HG03558 (cell line): ENCODE results near the gene CCDC127.
"Not testable (repeated sequence)": the region's sequence is repeated elsewhere in the genome, so short reads cannot be mapped to it uniquely, and the experiment has no call there.

ENCODE experiments used
- ATAC-seq: cut with Tn5 transposase; IDR thresholded peaks from one replicate; pipeline ENCODE4 v1.9.1; 2021; ENCODE audit warnings: moderate number of reproducible peaks; ENCODE audit not compliant: unreplicated experiment; ENCODE audit errors: extremely low read depth

The CCDC127 gene, protein sequence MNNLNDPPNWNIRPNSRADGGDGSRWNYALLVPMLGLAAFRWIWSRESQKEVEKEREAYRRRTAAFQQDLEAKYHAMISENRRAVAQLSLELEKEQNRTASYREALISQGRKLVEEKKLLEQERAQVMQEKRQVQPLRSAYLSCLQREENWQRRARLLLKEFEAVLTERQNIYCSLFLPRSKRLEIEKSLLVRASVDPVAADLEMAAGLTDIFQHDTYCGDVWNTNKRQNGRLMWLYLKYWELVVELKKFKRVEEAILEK

DNA sequence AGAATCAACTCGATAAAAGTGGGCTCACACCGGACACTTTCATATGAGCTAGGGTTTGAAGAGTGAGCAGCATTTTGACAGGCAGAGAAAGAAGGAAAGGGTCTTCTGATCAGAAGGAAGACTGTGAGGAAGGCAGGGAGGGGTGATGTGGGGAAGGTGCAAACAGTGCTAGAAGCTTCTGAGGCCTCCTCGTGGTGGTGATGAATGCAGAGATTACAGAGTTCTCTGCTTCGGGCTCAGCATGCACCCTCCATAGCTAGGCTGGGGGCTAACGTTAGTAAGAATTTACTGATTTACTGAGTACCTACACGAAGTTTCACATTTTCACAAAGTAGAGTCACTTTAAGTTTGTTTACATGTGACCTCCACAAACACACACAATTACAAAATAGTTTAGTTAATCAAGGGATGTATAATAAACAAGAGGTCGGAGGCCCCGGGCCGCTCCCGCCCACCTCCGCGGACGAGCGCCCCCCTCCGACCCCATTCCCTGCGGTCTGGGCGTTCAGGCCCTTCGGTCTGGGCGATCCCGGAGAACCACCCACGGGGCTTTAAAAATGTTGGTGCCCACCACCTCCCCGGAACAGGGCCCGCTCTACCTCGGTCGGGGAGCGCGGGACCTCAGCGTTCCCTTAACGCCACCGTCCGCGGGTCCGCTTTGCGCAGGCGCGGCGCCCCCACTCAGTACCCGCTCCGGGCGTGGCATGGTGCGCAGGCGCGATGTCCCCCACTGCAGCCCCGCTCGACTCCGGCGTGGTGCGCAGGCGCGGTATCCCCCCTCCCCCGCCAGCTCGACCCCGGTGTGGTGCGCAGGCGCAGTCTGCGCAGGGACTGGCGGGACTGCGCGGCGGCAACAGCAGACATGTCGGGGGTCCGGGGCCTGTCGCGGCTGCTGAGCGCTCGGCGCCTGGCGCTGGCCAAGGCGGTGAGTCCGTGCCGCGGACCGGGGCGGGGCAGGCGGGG, at the start of gene CCDC127, which contains the start of gene SDHA:
TSS of gene CCDC127 (minus strand) at position 660 of the 963 bp plus-strand sequence. CDS start 1,304 bp downstream, outside the sequence.
TSS of gene SDHA (plus strand) at position 827 of the 963 bp plus-strand sequence. CDS start at position 863, 36 bp downstream.
- not testable (repeated sequence) for ATAC-seq

DNA sequence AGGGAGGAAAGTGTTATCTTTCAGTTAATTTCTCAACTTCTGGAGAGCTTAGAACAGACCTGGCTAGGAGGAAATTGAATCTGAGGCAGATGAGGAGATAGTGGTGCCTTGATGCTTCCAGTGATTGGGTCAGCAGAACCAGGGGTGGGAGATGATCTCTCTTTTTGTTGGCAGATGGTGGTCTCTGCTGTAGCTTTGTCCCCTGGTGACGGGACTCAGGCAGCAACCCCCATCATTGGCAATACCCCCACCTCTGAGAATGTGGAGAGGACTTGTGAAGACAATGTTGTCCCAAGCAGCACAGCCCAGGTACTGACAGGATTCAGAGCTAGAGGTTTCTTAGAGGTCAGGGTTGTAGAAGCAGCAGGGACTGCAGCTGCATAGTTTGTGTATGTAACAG, 49.8 kb upstream of the CCDC127 start:
- no peak for ATAC-seq

DNA sequence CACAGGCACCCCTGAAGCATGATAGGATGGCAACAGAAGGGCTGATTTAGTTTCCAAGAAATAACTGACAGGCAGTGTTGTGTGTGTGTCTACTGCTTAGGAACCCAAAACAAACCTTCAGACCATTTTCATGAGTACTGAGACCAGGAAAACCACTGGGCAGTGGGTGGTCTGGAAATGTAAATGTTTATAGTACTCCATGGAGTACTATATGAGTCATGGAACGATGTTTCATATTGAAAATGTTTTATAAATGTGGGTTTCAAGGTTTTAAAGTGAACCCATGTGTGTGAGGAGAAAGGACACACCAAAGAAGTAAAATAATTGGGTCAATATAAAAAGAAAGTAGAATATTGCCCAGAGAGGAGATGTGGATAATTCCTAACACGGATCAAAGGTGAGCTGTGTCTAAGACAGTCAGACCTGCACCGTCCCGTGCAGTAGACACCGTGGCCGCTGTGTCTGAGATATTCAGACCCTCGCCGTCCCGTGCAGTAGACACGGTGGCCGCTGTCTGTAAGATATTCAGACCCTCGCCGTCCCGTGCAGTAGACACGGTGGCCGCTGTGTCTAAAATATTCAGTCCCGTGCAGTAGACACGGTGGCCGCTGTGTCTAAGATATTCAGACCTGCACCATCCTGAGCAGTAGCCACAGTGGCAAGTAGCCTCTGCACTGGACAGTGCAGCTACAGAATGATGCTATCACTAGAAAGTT, 48.5 kb upstream of the CCDC127 start:
- not testable (repeated sequence) for ATAC-seq

DNA sequence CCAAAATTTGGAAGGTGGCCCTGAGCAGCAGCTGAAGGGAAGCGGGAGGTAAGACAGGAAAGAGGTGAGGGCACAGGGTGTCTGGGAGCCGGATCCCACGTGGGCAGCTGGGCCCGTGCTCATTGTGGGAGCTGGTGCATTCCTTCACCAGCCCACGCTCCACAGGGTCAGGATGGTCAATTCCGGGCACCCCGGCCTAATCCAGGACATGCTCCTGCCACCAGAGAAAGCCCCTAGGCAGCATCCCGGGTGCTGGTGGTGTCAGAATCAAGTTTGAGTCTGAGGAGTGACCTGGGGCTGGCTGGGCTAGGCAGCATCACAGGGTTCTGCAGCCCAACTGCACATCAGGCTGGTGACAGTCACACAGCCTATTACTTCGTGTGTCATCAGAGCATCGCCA, 46.4 kb upstream of the CCDC127 start:
- no peak for ATAC-seq

DNA sequence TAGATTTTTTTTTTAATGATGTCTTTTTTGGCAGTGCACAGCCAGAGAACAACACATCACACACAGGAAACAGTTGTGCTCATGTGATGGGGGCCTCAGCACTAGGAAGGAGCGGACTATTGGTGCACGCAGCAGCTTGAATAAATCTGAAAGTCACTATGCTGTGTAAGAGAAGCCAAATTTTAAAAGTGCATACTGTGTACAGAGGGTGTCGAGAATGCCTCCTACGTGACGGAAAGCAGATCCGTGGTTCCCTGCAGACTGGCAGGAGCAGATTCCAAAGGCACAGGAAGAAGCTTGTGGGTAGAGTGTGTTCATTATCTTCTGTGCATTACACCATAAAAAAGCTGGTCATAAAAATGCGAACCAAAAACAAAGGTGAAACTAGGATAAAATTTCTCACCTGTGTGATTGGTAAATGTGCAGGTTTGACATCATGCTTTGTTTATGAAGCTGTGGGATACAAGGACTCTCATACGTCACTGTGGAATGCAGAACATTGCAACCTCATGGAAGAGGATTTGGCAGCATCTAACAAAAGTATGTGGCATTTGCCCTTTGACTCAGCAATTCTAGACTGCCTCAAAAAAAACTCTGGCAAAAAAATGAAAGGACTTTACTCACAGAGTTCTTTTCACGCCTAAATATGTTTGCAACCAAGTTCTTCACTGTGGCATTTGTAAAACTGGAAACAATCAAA, 45.5 kb upstream of the CCDC127 start:
- ATAC-seq, result not testable (repeated sequence)

DNA sequence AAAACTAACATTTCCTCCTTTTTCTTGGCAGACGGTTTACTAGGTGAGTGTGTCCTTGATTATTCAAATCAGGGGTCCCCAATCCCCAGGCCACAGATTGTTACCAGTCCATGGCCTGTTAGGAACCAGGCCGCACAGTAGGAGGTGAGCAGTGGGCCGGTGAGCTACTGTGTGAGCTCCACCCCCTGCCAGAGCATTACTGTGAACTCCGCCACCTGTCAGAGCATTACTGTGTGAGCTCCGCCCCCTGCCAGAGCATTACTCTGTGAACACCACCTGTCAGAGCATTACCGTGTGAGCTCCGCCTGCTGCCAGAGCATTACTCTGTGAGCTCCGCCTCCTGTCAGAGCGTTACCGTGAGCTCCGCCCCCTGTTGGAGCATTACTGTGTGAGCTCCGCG, 39.2 kb upstream of the CCDC127 start:
- no peak for ATAC-seq

DNA sequence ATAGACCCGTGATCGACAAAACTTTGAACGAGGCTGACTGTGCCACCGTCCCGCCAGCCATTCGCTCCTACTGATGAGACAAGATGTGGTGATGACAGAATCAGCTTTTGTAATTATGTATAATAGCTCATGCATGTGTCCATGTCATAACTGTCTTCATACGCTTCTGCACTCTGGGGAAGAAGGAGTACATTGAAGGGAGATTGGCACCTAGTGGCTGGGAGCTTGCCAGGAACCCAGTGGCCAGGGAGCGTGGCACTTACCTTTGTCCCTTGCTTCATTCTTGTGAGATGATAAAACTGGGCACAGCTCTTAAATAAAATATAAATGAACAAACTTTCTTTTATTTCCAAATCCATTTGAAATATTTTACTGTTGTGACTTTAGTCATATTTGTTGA, 38.4 kb upstream of the CCDC127 start:
- not testable (repeated sequence) for ATAC-seq

DNA sequence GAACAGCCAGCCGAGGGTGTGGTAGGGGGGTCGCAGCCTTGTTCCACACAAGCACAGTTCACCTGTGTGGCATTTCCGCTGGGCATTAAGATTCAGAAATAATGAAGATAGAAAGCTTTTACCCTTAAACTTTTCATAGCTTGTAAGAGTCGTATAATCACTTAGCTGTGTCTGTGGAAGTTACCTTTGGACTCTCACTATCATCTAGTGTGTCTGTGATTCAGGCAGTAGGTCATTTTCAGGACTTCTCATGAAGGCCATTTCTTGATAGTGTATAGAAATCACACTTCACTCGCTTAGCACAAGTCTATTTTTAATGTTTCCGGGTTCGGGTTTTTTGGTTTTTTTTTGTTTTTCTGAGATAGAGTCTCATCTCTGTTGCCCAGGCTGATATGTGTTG, 37.2 kb upstream of the CCDC127 start:
- not testable (repeated sequence) for ATAC-seq

DNA sequence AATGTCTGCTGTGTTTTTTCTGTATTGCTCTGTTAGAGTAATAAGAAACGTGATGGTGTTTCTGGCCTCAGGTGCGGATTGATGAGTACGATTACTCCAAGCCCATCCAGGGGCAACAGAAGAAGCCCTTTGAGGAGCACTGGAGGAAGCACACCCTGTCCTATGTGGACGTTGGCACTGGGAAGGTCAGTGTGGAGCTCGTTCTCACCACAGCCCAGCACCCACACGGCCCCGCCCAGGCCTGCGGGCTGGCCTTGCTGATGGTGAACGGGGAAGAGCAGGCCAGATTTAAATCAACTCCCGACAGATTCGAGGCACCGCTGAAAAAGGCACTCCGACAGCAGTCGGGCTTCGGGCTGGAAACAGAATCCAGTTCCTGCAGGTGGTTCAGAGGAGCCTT, 36.4 kb upstream of the CCDC127 start:
- ATAC-seq, result not testable (repeated sequence)

DNA sequence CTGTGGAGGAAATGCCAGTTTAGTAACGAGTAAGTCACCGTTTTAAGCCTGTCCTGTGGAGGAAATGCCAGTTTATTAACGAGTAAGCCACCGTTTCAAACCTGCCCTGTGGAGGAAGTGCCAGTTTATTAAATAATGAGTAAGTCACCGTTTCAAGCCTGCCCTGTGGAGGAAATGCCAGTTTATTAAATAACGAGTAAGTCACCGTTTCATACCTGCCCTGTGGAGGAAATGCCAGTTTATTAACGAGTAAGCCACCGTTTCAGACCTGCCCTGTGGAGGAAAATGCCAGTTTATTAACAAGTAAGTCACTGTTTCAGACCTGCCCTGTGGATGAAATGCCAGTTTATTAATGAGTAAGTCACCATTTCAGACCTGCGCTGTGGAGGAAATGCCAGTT, 34.6 kb upstream of the CCDC127 start:
- no peak for ATAC-seq

DNA sequence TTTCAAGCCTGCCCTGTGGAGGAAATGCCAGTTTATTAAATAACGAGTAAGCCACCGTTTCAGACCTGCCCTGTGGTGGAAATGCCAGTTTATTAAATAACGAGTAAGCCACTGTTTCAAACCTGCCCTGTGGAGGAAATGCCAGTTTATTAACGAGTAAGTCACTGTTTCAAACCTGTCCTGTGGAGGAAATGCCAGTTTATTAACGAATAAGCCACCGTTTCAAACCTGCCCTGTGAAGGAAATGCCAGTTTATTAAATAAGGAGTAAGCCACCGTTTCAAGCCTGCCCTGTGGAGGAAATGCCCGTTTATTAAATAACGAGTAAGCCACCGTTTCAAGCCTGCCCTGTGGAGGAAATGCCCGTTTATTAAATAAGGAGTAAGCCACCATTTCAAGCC, 34.0 kb upstream of the CCDC127 start:
- ATAC-seq, result not testable (repeated sequence)

DNA sequence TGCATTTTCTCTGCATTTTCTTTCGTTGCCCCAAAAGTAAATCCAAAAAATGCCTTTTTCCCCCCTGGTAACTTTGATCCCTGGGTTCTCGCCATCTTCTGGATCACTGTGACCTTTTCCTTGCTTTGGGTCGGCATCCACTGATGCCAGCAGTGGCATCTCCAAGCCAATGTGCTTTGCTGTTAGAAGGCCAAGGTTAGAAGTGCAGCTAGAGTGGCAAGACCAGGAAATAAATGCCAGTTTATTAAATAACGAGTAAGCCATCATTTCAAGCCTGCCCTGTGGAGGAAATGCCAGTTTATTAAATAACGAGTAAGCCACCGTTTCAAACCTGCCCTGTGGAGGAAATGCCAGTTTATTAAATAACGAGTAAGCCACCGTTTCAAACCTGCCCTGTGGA, 33.6 kb upstream of the CCDC127 start:
- ATAC-seq, result not testable (repeated sequence)

DNA sequence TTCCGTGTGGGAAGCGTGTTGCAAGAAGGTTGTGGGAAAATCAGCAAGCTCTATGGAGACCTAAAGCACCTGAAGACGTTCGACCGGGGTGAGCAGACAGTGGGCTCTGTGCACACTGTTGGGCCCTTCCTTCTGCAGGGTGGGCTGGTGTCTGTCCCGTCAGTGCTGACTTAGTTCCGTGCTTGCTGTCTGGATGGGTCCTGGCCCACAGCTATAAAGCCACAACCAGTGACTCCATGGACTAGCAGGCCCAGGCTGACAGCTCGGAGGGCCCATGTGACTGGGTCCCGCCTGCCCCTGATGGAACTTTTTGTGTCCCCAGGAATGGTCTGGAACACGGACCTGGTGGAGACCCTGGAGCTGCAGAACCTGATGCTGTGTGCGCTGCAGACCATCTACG, 33.1 kb upstream of the CCDC127 start:
- not testable (repeated sequence) for ATAC-seq

DNA sequence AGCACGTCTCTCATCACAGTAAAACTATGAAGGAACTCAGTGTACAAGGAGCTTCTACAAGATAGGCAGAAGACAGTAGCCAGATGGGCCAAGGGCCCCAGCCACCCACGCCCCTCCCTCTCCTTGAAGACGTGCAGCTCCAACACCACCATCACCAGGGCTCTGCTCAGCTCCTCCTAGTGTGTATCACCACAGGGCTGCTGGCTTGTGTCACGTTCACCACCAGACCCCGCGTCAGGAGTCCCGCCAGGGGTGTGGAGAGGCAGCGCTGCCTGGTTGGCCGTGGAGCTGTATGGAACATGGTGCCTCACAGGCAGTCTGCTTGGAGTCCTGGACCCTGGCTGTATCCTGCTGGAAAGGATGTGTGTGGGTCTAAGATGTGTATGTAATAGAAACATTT, 32.4 kb upstream of the CCDC127 start:
- not testable (repeated sequence) for ATAC-seq

DNA sequence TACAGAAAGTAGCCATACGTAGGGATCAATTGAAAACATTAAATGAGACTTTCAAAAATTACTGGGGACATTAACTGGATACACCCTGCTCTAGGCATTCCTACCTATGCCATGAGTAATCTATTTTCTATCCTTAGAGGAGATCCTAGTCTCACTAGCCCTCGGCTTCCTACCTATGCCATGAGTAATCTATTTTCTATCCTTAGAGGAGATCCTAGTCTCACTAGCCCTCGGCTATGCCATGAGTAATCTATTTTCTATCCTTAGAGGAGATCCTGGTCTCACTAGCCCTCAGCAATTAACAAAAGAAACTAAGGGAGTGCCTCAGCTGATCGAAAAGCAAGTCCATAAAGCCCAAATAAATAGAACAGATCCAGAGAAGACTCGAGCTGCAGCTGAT, 27.8 kb upstream of the CCDC127 start:
- ATAC-seq, result not testable (repeated sequence)

DNA sequence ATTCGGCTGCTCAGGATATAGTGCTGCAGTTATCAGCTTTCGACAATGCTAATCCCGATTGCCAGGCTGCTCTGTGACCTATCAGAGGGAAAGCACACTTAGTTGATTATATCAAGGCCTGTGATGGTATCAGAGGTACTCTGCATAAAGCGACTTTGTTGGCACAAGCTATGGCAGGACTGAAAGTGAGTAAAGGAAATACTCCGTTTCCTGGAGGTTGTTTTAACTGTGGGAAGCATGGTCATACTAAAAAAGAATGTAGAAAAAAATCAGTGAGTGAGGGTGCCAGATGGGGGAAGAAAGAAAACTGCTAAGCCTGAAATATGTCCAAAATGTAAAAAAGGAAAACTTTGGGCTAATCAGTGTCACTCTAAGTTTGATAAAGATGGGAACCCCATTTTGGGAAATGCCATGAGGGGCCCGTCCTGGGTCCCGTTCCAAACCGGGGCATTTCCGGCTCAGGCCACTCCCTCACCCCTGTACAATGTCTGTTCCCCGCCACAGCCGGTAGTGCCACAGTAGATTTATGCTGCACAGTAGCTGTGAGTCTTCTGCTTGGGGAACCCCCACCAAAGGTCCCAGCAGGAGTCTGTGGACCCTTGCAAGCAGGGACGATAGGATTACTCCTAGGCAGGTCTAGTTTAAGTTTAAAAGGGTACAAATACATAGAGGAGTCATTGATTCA, 25.9 kb upstream of the CCDC127 start:
- not testable (repeated sequence) for ATAC-seq

DNA sequence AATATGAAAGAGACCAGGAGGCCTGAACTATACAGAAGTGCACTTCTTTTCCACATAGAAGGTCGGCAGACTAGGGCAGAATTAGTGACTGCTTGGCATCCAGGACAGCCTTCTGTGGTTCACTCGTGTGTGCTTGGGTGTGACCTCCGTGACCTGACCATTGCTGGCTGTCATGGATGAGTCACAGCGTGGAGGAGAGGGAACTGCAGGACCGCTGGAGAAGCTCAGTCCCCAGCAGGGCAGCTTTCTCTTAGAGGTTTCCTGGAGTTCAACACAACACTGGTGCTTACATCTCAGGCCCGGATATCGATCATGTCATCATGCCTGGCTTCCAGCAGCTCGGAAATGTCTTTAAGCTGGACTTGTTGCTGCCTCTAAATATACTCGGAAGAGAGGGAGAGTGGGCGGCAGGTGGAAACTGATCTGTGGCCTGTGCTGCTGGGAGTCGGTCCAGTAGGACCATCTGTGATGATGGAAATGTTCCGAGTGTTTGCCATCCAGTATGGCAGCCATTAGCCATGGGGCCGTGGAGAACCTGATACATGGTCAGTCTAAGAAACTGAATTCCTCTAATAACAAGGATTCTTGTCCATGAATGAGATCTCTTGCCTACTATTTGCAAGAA, 23.2 kb upstream of the CCDC127 start:
- not testable (repeated sequence) for ATAC-seq

DNA sequence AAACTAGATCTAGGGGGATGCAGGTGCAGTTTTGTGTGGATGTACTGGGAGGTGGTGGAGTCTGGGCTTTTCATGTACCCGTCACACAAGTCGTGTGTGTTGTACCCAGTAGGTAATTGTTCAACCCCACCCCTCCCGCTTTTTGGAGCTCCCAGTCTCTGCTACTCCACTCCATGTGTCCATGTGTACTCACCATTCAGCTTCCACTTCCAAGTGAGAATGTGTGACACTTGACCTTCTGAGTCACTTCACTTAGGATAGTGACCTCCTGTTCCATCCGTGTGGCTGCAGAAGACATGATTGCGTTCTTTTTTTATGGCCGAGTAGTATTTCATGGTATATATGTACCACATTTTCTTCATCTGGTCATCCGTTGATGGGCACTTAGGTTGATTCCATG, 22.6 kb upstream of the CCDC127 start:
- ATAC-seq, result not testable (repeated sequence)

DNA sequence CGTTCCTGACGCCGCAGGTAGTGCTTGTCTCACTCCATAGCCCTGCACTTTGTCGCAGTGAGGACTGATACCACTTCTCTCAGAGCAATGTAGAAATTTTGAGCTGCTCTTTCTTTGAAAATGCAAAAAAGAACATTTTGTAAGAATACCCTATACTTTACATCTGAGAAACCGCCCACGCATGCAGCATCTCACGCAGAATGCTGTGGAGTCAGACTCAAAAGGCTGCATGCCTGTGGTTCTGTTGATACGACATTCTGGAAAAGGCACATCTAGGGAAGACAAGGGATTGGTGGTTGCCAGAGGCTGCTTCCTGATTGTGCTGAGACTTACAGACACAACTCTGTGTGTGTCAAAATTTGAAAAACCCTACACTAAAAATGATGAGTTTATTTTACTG, 20.0 kb upstream of the CCDC127 start:
- not testable (repeated sequence) for ATAC-seq
